GM19438 (cell line): Measurements from ENCODE around the gene MFSD1.

Experiments used
- ATAC-seq: cut with Tn5 transposase; IDR thresholded peaks from one replicate; pipeline ENCODE4 v1.9.1; 2021; ENCODE audit warnings: low read depth; ENCODE audit not compliant: unreplicated experiment

The MFSD1 gene

GRCh38 chr3:158808697-158809096 lies 6.8 kb downstream of the MFSD1 start:
- no peak for ATAC-seq

GRCh38 chr3:158809642-158810041 lies 7.8 kb downstream of the MFSD1 start:
- no peak for ATAC-seq

- no peak for ATAC-seq
Observed at GRCh38 chr3:158810823-158811724, 9.2 kb downstream of the MFSD1 start.

GRCh38 chr3:158819282-158819681 lies 17.4 kb downstream of the MFSD1 start:
- no peak for ATAC-seq

- ATAC-seq: no peak
Observed at GRCh38 chr3:158820521-158820920, 18.7 kb downstream of the MFSD1 start.

- no peak for ATAC-seq
Observed at GRCh38 chr3:158821847-158822246, 20.0 kb downstream of the MFSD1 start.

- ATAC-seq: no peak
Observed at GRCh38 chr3:158823426-158823825, 21.6 kb downstream of the MFSD1 start.

- no peak for ATAC-seq
Observed at GRCh38 chr3:158827773-158828172, 25.9 kb downstream of the MFSD1 start.

GRCh38 chr3:158830391-158830790 lies 28.5 kb downstream of the MFSD1 start:
- no peak for ATAC-seq

GRCh38 chr3:158831861-158832260 lies 30.0 kb downstream of the MFSD1 start:
- ATAC-seq: no peak

GRCh38 chr3:158835631-158836030 lies 33.8 kb downstream of the MFSD1 start:
- ATAC-seq: no peak

- ATAC-seq: no peak
Observed at GRCh38 chr3:158836312-158836711, 34.5 kb downstream of the MFSD1 start.

GRCh38 chr3:158837240-158837639 lies 35.4 kb downstream of the MFSD1 start:
- no peak for ATAC-seq

- no peak for ATAC-seq
Observed at GRCh38 chr3:158839966-158840365, 38.1 kb downstream of the MFSD1 start.

- no peak for ATAC-seq
Observed at GRCh38 chr3:158841387-158841786, 39.5 kb downstream of the MFSD1 start.

GRCh38 chr3:158842976-158843375 lies 41.1 kb downstream of the MFSD1 start:
- ATAC-seq: no peak

- ATAC-seq: no peak
Observed at GRCh38 chr3:158845765-158846350, 44.0 kb downstream of the MFSD1 start.

- ATAC-seq: peak; percentile 61
Observed at GRCh38 chr3:158846803-158847451, 45.1 kb downstream of the MFSD1 start.

GRCh38 chr3:158847452-158847821 lies 45.6 kb downstream of the MFSD1 start:
- peak; percentile 8 for ATAC-seq

- no peak for ATAC-seq
Observed at GRCh38 chr3:158847885-158848284, 46.0 kb downstream of the MFSD1 start.

- no peak for ATAC-seq
Observed at GRCh38 chr3:158849757-158850156, 47.9 kb downstream of the MFSD1 start.

GRCh38 chr3:158859362-158859761 lies 57.5 kb downstream of the MFSD1 start:
- ATAC-seq: no peak
